GM23338 (cell line): ENCODE results near the gene KCNQ5. TPM values are rescaled to one million over a fixed set of nuclear protein-coding genes. Genes with fewer than 3 reads are reported as not detected.

Source experiments
- ATAC-seq: fragments of 200-7000 bp; cut with Tn5 transposase; 3 replicates; pipeline ENCODE4 v1.9.1; 2020
- DNase-seq: peaks from one replicate; pipeline ENCODE4 v3.0.0-alpha.2; 2015; ENCODE audit warnings: low spot score
- H2AFZ ChIP-seq: fragments of 200-600 bp; sonication (generic); 2 replicates; pipeline ENCODE4 v1.8.0; 2016; ENCODE audit warnings: antibody characterized with exemption, mild to moderate bottlenecking, moderate library complexity
- H3F3A ChIP-seq: fragments of 200-600 bp; sonication (generic); replicated peaks from 2 replicates; pipeline ENCODE4 v1.8.0; 2017; ENCODE audit warnings: antibody characterized with exemption, mixed run types, low read depth
- H3K27ac ChIP-seq: fragments of 200-600 bp; sonication (generic); 2 replicates; pipeline ENCODE4 v1.6.1; 2016; ENCODE audit warnings: low read depth
- H3K27me3 ChIP-seq: fragments of 200-600 bp; sonication (generic); 2 replicates; pipeline ENCODE4 v1.8.0; 2016; ENCODE audit warnings: mild to moderate bottlenecking, mixed run types, moderate library complexity; ENCODE audit not compliant: insufficient read depth
- H3K36me3 ChIP-seq: fragments of 200-600 bp; sonication (generic); 2 replicates; pipeline ENCODE4 v1.8.0; 2016; ENCODE audit warnings: mild to moderate bottlenecking; ENCODE audit not compliant: insufficient read depth
- H3K4me1 ChIP-seq: fragments of 200-600 bp; sonication (generic); 2 replicates; pipeline ENCODE4 v1.8.0; 2016; ENCODE audit warnings: mild to moderate bottlenecking, moderate library complexity; ENCODE audit not compliant: insufficient read depth
- H3K4me2 ChIP-seq: fragments of 200-600 bp; sonication (generic); 2 replicates; pipeline ENCODE4 v1.7.1; 2017; ENCODE audit warnings: mixed run types
- H3K4me3 ChIP-seq: fragments of 200-600 bp; sonication (generic); 2 replicates; pipeline ENCODE4 v1.6.1; 2016; ENCODE audit warnings: mixed run types
- H3K79me2 ChIP-seq: fragments of 200-600 bp; sonication (generic); replicated peaks from 2 replicates; pipeline ENCODE4 v1.8.0; 2017; ENCODE audit warnings: mild to moderate bottlenecking; ENCODE audit not compliant: insufficient read depth
- H3K9me2 ChIP-seq: fragments of 200-600 bp; sonication (generic); 2 replicates; pipeline ENCODE4 v1.8.0; 2017; ENCODE audit not compliant: insufficient read depth
- H4K20me1 ChIP-seq: fragments of 200-600 bp; sonication (generic); replicated peaks from 2 replicates; pipeline ENCODE4 v1.8.0; 2017; ENCODE audit warnings: mild to moderate bottlenecking; ENCODE audit not compliant: insufficient read depth
- H3K27ac Mint-ChIP-seq: 2 replicates; pipeline ENCODE4 v1.8.0; 2020; ENCODE audit warnings: inconsistent platforms, mild to moderate bottlenecking, moderate library complexity, mixed read lengths
- H3K27me3 Mint-ChIP-seq: 3 replicates; pipeline ENCODE4 v1.8.0; 2022; ENCODE audit warnings: low read depth, mild to moderate bottlenecking, moderate library complexity, mixed read lengths, inconsistent platforms; ENCODE audit not compliant: insufficient read depth, poor library complexity
- H3K36me3 Mint-ChIP-seq: 3 replicates; pipeline ENCODE4 v1.8.0; 2021; ENCODE audit warnings: low read depth, mild to moderate bottlenecking, inconsistent platforms, moderate library complexity, mixed read lengths
- H3K4me1 Mint-ChIP-seq: 3 replicates; pipeline ENCODE4 v1.8.0; 2020; ENCODE audit warnings: mild to moderate bottlenecking, inconsistent platforms, mixed read lengths
- H3K4me3 Mint-ChIP-seq: 3 replicates; pipeline ENCODE4 v1.8.0; 2021; ENCODE audit warnings: moderate library complexity, mild to moderate bottlenecking, inconsistent platforms, mixed read lengths
- H3K9me3 Mint-ChIP-seq: 3 replicates; pipeline ENCODE4 v1.8.0; 2020; ENCODE audit warnings: moderate library complexity, mild to moderate bottlenecking, inconsistent platforms, mixed read lengths
- CTCF ChIP-seq, 2 experiments: fragments of 200-600 bp in 1 of 2; sonication (generic) in 1 of 2; conservative IDR thresholded peaks; 2 replicates each; pipeline versions ENCODE4 v1.5.1 to v1.6.1; 2016 to 2017; ENCODE audit warnings: antibody characterized with exemption in 2 of 2, low read depth in 2 of 2, mild to moderate bottlenecking in 2 of 2, moderate library complexity in 1 of 2
- EZH2 ChIP-seq: fragments of 200-600 bp; sonication (generic); IDR thresholded peaks from one replicate; pipeline ENCODE4 v1.8.0; 2017; ENCODE audit warnings: antibody characterized with exemption, mild to moderate bottlenecking, low read depth; ENCODE audit not compliant: unreplicated experiment
- NANOG ChIP-seq: IDR thresholded peaks from 2 replicates; pipeline ENCODE4 v1.6.1; 2016; ENCODE audit warnings: antibody characterized with exemption, borderline replicate concordance
- POLR2AphosphoS5 ChIP-seq: IDR thresholded peaks from 2 replicates; pipeline ENCODE4 v1.6.1; 2016; ENCODE audit warnings: antibody characterized with exemption, low read depth
- REST ChIP-seq: IDR thresholded peaks from one replicate; pipeline ENCODE4 v1.6.1; 2018; ENCODE audit warnings: antibody characterized with exemption; ENCODE audit not compliant: unreplicated experiment
- STAT1 ChIP-seq: IDR thresholded peaks from one replicate; pipeline ENCODE4 v1.6.1; 2016; ENCODE audit warnings: antibody characterized with exemption; ENCODE audit not compliant: unreplicated experiment
- ZNF462 ChIP-seq: fragments of 250-450 bp; sonication (Bioruptor Pico); IDR thresholded peaks from 2 replicates; pipeline ENCODE4 v1.5.0; 2020; ENCODE audit warnings: mild to moderate bottlenecking, moderate library complexity
- polyA plus RNA-seq: library from polyadenylated mRNA; unstranded; fragments of >200 nt; fragmentation: Nextera tagmentation; extraction: Ambion mirVana; gene quantifications from 2 replicates; pipeline ENCODE4 v1.2.1, GENCODE V29; 2016
- total RNA-seq: library from RNA; depleted of rRNA; stranded (reverse); fragments of >200 nt; shearing (Covaris generic); gene quantifications from 2 replicates; pipeline ENCODE4 v1.2.3, GENCODE V29; 2014

KCNQ5 gene
- total and polyA plus RNA-seq, 2 experiments from 2014 or later: 0.68 to 0.87 TPM

GRCh38 chr6:72703093-72703492 is 81.2 kb downstream of the KCNQ5 start (continued):
- TF ChIP-seq ZNF462: no peak
- no peak for TF ChIP-seq REST
- TF ChIP-seq NANOG: no peak
- no peak for TF ChIP-seq POLR2AphosphoS5
- no peak for TF ChIP-seq STAT1
- TF ChIP-seq EZH2: no peak

- Histone ChIP-seq H3K4me1 (no peaks in the 10 kb centered on the region), H2AFZ (no peak overlapping the region), H3K36me3 (no peaks in the 10 kb centered on the region), H4K20me1 (no peaks in the 10 kb centered on the region), H3K4me3 (no peak overlapping the region), H3K27me3 (no peaks in the 10 kb centered on the region), H3K4me2 (no peak overlapping the region), H3K9me2 (no peaks in the 10 kb centered on the region), H3F3A (no peaks in the 10 kb centered on the region), H3K27ac (no peak overlapping the region), H3K79me2 (no peaks in the 10 kb centered on the region)
- Mint-ChIP-seq H3K27me3 (no peaks in the 10 kb centered on the region), H3K4me1 (peaks cover 6% of the 10 kb centered on the region; the same call in 2 of the 3 replicates), H3K4me3 (no peak overlapping the region), H3K36me3 (no peaks in the 10 kb centered on the region), H3K27ac (no peak overlapping the region), H3K9me3 (no peaks in the 10 kb centered on the region)
- TF ChIP-seq CTCF (conservative IDR thresholded peaks at IDR 0.05; ENCODE audit: low read depth in 2 of 2): peak; percentile 43
- no peak for TF ChIP-seq REST
- ATAC-seq (no peak), DNase-seq (peak; percentile 24)
Measured at GRCh38 chr6:72704979-72705378, 83.1 kb downstream of the KCNQ5 start.
